Right ventricle myocardium superior (tissue), 1 donor: ENCODE results near the gene DHRS3. TPM values are rescaled to one million over a fixed set of nuclear protein-coding genes. Genes with fewer than 3 reads are reported as not detected.

Experiments used
- ATAC-seq: fragments of 200-7000 bp; cut with Tn5 transposase; one replicate; pipeline ENCODE4 v1.9.1; 2020; ENCODE audit warnings: mild to moderate bottlenecking; ENCODE audit not compliant: poor library complexity
- DNase-seq: peaks from one replicate; pipeline ENCODE4 v3.0.0-alpha.2; 2020
- intact Hi-C: fragments of 100-400 bp; cut with DNase I; formaldehyde crosslinking; loops from one replicate; pipeline ENCODE4 v1.11.2; 2022
- total RNA-seq: library from RNA; stranded (reverse); fragmentation: NEBNext Ultra II Directional; extraction: Animal tissue kit (Norgen Biotek cat#: 25700); gene quantifications from one replicate; pipeline ENCODE4 v1.2.1, GENCODE V29; 2021
- donor health status: DM: no; HTN: yes; CAD: no; lungs with severe emphysema.

The DHRS3 gene
- total RNA-seq, 1 donor from 2014 or later = 84.7 TPM

DNA sequence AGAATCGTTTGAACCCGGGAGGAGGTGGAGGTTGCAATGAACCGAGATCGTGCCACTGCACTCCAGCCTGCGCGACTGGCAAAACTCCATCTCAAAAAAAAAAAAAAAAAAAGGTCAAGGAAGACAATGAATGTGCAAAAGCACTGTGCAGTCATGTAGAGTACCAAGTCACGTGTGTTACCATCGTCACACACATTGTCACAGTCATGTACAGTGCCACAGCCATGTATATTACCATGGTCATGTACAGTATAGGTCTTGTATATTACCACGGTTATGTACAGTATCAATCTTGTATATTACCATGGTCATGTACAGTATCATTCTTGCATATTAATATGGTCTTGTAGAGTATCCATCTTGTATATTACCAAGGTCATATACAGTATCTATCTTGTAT is 13.0 kb downstream of the DHRS3 start:
- DNase-seq (no peak), ATAC-seq (no peak)
- intact Hi-C loops = loop anchor here (5.0 kb wide), 1 partner anchor 143 kb away; no protein-coding TSS in a partner anchor

DNA sequence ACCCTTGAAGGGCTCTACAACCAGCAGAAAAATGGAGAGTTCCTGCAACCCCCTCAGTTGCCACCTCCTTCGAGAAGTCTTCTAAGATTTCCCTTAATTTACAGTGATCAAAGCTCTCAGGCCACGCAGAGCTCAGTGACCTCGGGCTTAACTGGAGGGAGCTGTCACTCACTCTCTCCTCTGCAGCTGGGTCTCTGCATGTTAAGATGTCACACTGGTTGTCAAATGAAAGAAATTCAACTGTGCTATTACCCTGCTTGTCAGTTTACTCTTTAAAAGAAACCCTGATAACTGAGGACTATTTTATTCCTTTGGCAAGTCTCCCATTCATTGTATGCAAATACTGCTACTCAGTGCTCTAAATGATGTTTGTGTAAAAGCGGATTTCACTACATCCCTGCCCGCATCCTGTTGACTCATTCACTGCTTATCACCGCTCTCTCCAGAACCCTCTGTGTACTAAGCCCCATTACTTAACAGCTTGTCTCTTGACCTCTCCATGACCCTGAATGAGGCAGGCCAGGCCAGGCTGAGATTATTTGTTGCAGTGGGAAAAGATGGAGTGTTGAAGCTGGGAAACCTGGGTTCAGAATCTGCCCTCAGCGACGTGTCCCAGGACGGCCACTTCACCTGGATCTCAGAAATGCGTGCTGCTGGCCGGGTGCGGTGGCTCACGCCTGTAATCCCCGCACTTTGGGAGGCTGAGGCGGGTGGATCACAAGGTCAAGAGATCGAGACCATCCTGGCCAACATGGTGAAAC is 13.7 kb downstream of the DHRS3 start:
- intact Hi-C loops = loop anchor here (5.0 kb wide), 1 partner anchor 142 kb away; no protein-coding TSS in a partner anchor
- DNase-seq = no peak

DNA sequence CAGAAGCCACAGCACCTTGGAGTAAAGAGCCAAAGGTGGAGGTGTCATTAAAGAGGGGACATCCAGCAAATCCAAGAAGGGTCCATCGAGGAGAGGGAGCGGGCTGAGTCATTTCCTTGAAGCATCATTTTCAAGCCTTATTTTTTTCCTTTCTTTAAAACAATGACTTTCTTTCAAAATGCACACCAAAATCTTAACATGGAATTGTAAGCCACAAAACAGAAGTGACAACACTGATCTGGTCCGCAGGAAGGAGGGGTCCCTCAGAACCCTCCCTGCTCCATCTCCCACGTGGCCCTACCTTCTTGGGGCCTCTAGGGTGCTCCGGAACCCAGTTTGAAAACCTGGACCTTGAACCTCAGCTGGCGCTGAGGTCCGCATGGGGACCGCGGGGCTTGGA is 14.8 kb downstream of the DHRS3 start:
- ATAC-seq (no peak), DNase-seq (no peak)
- intact Hi-C loops = loop anchor here (5.0 kb wide), 1 partner anchor 141 kb away; no protein-coding TSS in a partner anchor

More for the DNA sequence above, 13.7 kb downstream of the DHRS3 start:
- peak; percentile 80 for ATAC-seq

DNA sequence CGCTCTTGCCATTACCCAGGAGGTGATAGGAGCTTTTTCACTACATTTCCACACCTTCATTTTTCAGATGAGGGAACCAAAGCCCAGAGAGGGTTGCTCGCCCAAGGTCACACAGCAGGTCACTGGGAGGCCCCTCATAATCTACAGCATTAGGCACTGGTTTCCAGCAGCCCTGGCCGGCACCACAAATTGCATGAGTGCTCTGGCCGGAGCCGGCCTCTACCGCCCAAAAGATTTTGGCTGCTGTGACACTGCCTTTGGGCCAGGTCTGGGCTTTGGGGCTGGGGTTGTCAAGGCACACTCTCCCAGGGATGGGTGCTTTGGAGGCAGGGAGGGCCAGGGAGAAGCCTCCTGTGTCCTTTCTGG is 15.4 kb downstream of the DHRS3 start:
- ATAC-seq (peak; percentile 8), DNase-seq (no peak)
- intact Hi-C loops = loop anchor here (5.0 kb wide), 1 partner anchor 140 kb away; no protein-coding TSS in a partner anchor

DNA sequence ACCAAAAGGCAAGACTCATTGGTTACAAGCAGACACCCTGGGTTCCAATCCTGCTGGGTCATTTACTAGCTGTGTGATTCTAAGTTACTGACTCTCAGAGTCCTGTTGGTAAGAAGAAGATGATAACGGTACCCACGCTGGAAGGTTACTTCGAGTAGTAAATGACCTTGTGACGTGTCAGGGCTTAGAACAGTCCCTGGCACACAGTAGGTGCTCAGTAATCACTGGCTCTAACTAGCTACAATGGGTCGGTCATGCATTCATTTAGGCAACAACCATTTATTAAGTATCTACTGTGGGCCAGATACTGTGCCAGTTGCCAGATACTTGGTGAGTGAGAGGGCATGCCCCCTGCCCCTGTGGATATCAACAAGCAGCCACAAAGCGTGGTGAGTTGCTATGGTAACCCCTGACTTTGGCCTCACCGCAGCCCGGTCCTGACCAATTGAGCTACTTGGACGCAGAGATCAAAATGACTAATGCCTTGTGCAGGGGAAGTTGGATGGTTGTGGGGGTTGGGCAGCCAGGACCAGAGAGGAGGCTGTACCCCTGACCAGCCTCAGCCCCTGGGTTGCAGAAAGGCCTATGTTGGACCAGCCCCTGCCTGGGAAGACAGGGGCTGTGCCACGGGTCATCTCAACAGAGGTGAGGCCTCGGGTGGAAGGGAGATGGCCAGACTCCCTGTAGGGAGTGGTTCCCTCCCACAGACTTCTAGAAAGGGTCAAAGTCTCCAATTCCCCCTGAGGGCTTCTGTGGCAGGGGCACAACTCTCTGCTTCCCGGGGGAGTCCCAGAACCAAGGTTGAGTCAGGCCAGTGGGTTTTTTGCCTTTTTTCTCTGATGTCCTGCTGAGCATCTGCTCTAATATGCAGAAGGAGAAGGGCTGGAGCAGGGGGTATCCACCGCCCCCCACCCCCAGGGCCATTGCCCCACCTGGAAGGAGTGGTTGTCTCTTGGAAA is 16.0 kb downstream of the DHRS3 start:
- intact Hi-C loops = loop anchor here (5.0 kb wide), 1 partner anchor 140 kb away; no protein-coding TSS in a partner anchor
- peak; percentile 59 for DNase-seq
- no peak for ATAC-seq

DNA sequence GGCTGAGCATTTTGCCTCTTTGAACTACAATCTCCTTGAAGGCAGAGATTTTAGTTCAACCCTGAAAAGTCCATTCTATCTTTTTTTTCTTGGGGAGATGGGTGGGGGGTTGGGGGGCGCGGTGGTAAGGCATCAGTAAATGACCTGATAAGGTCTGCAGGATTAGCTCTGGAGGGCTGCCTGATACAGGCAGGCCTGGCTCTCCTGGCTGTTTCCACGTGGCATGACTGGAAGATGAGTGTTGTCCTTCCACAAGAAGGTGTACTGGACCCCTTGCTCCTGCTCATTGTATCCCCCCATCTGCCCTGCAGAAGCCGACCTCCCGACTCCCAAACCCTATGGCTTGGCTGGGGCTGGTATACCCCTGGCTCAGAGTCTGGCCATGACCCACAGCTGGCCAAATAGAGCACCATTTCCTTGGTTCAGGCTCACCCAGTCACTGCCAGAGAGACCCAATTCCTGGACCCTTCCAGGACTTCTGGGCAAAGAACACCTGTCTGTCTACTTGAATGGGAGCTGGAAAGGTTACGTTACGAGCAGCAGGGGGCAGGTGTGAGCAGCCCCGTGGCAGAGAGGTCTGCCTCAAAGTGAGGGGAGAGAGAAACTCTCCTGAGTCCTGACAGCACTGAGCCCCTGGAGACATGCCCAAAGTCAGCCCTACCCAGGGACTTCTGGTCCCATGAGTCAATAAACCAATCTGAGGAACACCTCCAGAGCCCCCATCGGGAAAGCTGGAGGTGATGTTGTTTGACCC is 17.0 kb downstream of the DHRS3 start:
- DNase-seq (no peak), ATAC-seq (no peak)
- intact Hi-C loops = loop anchor here (5.0 kb wide), 1 partner anchor 139 kb away; no protein-coding TSS in a partner anchor

DNA sequence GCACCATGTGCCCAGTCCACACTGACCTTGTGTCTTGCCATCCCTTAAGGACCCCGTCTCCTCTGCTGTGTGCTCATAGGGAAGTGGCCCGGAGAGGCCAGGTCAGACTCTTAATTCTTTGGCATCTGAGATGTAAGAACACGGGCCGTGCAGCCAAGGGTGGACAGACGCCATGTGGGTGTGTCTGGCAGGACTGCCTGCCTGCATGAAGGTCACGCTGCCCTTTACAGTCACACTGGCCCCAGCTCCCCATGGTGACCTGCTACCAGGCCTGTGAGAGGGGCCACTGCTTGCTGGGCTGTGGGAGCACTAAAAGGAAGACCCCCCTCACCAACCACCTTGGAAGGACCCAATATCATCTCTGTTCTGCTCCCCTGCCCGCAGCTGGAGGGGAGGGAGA is 17.7 kb downstream of the DHRS3 start:
- peak; percentile 48 for ATAC-seq
- DNase-seq = peak; percentile 91
- intact Hi-C loops = loop anchor here (5.0 kb wide), 1 partner anchor 138 kb away; no protein-coding TSS in a partner anchor

DNA sequence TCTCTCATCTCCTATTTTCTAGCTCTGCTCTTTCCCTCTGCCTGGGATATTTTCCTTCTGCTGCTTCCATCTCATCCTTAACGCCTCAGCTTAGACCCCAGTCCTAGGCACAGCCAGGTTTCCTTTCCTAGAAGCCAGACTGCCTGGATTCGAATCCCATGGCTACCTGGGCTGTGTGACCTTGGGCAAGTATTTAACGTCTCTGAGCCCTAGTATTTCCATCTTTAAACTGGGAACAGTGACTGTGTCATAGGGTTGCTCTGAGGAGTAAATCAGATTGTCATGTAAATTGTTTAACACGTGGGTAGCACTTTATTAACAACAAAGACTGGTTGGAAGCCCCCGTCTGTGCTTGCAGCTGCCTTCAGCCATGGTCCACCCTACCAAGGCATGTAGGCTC is 18.4 kb downstream of the DHRS3 start:
- no peak for DNase-seq
- intact Hi-C loops = loop anchor here (5.0 kb wide), 1 partner anchor 137 kb away; no protein-coding TSS in a partner anchor
- ATAC-seq = no peak

DNA sequence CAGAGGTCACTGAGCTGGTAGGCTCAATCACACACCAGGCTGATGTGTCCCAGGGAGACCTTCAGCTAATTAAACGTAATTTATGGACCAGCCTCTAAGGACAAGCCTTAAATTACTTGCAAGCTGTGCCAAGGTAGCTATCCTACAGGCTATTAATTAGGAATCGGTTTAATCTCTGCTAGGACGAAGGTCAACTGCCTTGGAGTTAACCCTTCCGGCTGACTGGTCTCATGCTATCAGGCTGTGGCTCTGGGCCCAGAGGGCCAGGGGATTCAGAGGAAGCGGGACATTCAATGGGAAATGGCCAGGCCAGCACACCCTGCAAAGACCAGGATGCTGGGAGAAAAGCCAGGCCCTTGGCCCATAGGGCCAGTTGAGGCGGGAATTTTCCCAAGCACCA is 19.0 kb downstream of the DHRS3 start:
- no peak for DNase-seq
- no peak for ATAC-seq
- intact Hi-C loops = no loop called here

DNA sequence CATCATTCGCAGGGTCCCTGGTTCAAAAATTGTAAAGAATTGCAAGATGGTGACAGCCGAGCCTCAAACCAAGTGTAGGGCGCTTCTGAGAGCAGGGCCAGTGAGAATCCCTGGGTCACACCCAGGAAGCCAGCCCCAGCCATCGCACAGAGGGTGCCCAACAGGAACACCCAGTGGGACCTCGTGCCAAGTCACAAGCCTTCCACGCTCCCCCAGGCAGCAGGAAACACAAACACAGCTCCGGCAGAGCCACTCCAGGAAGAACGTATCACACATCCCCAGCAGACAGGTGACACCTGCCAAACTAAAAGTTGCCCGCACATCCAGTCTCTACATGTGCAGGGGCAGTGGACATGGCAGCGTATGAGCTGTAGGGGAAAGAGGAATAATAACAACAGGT is 20.2 kb downstream of the DHRS3 start:
- peak; percentile 27 for ATAC-seq
- intact Hi-C loops = no loop called here
- peak; percentile 82 for DNase-seq

DNA sequence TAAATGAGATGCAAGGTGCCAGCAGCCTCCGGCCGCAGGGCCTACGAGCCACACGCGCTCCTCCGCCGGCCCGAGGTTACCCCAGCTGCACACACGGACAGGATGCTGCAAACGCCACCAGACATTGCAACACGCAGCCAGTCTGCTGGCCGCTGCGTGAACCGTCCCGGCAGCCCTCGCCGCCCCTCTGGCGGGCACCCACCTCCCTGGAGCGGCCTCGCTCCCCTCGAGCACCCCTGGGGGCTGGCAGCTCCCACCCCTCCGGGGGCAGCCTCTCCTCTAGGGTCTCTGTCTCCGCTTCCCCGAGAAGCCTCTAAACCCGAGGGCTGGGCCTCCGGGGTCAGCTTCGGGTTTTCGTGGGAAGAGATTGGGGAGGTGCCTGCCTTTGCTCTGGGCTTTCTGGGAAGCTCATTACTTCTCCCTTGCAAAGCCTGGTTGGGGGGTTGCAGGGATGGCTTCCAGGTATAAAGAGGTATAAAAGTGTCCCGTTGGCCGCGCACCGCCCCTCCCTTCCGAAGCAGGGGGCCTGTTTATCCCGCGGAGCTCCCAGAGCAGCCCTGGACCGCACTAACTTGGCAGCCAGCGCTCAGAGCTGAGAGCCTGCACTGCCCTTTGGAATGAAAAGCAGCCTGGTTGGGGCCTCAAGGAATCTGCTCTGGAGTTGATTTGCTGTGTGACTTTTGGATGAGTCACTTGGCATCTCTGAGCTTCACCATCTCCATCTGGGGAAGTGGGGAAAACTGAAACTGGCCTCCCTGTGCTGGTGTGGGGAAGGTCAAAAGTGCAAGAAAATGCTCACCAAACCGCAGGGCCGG is 21.8 kb downstream of the DHRS3 start:
- ATAC-seq (peak; percentile 73), DNase-seq (peak; percentile 96)
- intact Hi-C loops = no loop called here

DNA sequence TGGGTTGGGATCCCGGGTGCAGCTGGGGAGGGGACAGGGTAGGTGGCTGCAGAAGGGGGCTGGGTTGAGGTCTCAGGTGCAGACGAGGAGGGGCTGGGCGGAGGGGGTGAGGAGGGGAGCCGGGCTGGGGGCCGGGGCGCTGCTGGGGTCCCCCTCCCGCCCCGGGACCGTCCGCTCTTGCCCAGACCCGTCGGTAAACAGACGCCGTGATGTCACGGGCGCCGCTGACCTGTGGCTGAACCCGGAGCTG is 22.3 kb downstream of the DHRS3 start:
- ATAC-seq (no peak), DNase-seq (no peak)
- intact Hi-C loops = no loop called here

DNA sequence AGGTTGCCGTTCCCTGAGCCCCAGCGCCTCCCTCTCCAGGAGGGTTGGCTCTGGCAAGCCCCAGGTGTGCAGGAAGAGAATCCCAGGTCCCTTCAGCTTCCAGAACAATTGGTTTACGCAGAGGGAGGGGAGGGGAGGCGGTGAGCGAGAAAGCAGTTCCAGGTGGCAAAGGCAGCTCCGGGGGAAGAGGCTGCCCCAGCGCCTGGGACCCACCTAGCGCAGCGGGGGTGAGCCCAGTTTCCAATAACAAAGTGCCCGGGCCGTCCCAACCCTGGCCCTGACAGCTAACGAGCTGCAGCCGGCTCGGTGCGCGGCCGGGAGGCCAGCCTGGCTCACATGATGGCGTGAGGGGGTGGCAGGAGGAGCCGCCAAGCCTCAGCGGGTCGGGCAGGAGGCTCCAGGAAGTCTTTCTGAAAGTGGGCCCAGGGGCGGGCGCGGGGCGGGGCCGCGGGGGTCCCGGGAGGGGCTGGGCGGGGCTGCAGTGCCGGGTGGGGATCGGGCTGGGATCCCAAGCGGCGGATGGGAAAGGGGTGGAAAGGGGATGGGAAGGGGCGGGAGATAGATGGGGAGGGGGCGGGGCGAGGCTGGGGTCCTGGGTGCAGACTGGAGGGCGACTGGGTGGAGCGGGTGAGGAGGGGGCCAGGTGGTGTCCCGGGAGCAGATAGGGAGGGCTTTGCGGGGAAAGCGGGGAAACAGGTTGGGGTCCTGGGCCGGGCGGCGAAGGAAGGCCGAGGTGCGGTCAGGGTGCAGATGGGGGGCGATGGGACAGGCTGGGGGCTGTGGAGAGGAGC is 22.8 kb downstream of the DHRS3 start:
- intact Hi-C loops = no loop called here
- DNase-seq (peak; percentile 84), ATAC-seq (peak; percentile 36)

DNA sequence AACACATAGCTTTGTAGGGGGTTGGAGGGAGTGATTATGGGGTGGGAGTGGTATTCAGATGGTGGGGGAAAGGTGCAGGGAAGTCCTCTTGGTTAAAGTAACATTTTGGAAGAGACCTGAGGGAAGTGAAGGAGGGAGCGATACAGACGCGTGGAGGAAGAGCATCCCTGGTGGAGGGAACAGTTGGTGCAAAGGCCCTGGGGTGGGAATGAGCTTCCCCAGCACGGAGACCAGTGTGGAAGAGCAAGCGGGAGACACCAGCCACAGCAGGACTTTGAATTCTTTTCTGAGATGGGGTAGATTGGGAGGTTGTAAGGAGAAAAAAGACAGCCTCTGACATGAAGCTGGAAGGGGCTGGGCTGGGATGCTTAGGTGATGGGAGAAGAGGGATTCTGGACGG is 23.5 kb downstream of the DHRS3 start:
- no peak for ATAC-seq
- intact Hi-C loops = no loop called here
- DNase-seq = no peak

DNA sequence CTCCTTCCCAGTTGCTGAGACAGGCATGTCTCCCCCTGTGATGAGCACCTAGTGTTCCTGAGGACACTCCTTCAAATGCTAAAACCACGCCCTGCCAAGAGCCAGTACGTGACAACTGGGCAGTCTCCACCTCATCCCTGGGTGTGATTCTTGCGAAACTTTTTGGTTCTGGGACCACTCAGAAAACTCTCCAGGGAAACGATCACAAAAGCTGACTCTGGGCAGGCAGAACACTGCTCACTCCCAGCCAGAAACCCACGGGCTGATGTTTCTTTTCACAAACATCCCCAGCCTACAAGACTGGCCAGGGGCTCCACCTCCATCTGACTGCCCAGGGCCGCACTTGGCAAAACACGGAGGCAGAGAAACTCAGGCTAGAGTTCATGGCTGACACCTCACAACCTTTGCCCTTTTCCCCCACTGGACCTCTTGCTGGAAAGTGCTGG is 24.4 kb downstream of the DHRS3 start:
- intact Hi-C loops = no loop called here

DNA sequence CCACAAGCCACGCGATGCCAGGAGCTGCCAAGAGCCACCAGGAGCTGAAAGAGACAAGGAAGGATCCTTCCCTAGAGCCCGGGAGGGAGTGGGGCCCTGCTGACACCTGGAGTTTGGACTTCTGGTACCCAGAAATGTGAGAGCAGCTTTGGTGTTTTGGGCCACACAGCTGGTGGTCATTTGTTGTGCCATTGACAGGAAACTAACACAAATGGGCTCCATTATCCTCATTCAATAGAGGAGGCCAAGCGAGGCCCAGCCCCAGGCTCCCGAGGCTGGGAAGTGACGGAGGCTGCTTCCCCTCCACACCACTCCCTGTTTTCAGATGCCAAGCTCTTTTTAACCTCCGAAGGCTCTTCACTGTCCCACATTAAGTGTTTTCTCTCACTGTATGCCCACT is 25.5 kb downstream of the DHRS3 start:
- intact Hi-C loops = no loop called here
- ATAC-seq (no peak), DNase-seq (no peak)

More for the DNA sequence above, 24.4 kb downstream of the DHRS3 start:
- ATAC-seq (peak; percentile 11), DNase-seq (peak; percentile 76)

DNA sequence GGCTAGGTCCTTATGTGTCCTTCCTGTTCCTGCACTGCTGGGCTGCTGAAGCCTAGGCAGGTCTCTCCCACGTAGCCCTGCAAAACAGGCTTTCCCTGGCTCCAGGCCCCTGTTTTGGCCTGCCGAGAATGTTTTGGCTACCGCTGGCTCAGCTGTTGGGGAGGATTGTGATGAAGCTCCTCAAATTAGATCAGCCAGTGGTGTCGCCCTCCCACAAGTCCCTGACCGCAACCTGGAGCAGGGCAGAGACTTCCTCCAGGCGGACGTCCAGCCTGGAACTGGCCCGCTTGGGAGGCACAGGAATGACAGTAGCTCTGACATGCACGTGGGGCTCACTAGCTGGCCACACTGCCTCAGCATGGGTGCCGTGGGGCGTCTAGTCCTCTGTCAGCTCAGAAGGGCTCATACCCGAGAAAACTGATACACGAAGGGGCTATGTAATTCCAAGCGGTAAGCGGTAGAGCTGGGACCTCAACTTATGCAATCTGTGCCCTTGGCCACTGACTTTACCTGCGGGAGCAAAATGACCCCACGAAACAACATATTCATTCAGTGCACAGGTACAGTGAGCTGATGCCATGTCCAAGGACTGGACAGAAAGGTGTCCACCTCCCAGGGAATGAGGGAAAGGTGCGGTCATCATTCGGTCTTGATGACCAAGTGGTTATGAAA is 26.6 kb downstream of the DHRS3 start:
- intact Hi-C loops = no loop called here
- DNase-seq (peak; percentile 83), ATAC-seq (peak; percentile 50)
